22Rv1 (cell line): ENCODE data around the gene ANGPTL4.

Experiments used
- ZFX ChIP-seq: fragments of 450-650 bp; IDR thresholded peaks from 2 replicates; pipeline ENCODE4 v1.6.1; 2017; ENCODE audit warnings: antibody characterized with exemption, borderline replicate concordance
- TF ChIP-seq, protein P1 (sequence below): fragments of 450-650 bp; IDR thresholded peaks from 2 replicates; pipeline ENCODE4 v1.5.1; 2017; ENCODE audit warnings: mild to moderate bottlenecking

DNA sequence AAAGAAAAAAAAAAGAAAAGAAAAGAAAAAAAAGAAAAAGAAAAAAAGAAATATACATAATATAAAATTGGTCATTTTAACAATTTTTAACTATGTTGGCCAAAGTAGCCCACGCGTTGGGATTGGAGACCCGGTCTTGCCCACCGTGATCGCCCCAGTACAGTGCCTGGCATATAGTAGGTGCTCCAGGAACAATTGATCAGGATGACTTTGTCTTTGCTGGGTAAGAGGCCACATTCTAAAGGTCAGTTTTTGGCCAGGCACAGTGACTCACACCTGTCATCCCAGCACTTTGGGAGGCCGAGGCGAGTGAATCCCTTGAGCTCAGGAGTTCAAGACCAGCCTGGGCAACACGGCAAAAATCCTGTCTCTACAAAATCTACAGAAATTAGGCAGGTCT lies 3.8 kb upstream of the ANGPTL4 start:
- TF ChIP-seq, protein P1, sequence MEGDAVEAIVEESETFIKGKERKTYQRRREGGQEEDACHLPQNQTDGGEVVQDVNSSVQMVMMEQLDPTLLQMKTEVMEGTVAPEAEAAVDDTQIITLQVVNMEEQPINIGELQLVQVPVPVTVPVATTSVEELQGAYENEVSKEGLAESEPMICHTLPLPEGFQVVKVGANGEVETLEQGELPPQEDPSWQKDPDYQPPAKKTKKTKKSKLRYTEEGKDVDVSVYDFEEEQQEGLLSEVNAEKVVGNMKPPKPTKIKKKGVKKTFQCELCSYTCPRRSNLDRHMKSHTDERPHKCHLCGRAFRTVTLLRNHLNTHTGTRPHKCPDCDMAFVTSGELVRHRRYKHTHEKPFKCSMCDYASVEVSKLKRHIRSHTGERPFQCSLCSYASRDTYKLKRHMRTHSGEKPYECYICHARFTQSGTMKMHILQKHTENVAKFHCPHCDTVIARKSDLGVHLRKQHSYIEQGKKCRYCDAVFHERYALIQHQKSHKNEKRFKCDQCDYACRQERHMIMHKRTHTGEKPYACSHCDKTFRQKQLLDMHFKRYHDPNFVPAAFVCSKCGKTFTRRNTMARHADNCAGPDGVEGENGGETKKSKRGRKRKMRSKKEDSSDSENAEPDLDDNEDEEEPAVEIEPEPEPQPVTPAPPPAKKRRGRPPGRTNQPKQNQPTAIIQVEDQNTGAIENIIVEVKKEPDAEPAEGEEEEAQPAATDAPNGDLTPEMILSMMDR, result no peak
- TF ChIP-seq ZFX, result no peak
